ENCODE measurements around the gene CMTM3. TPM values are rescaled to one million over a fixed set of nuclear protein-coding genes. Genes with fewer than 3 reads are reported as not detected.

The CMTM3 gene
- total and polyA plus RNA-seq, 9 of the 15 experiments (the other 6 are each of a cell fraction or from before 2014, with no cell fraction given) = 4.6 to 33.4 (median 17.5) TPM

DNA sequence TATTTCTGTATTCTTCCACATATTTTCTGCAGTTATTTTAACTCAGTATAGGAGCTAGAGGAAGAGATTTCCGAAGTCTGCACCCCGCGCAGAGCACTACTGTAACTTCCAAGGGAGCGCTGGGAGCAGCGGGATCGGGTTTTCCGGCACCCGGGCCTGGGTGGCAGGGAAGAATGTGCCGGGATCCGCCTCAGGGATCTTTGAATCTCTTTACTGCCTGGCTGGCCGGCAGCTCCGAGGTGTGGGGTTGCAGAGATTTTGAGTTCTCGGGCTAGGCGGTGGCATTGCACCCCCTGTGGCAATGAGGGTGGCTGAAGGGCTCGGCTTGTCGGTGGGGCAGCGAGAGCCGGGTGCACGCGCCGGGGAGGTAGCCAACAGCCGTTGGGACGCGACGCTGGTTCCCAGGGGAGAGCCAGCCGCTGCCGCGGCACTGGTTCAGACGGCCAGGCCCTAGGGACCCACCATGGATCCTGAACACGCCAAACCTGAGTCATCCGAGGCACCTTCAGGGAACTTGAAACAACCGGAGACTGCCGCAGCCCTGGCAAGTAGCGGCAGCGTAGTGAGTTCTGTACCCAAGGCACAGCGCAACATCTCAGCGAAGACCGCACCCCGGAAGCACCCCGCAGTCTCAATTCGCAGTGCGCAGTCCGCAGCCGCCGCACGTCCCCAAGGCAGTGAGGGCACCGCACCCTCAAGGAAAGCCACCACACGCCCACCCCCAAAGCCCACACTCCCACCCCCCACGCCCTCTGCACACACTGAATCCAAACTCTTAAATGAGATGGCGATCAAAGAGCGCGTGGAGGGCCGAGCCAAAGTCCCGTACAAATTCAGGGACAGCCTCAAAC, 38.2 kb upstream of the CMTM3 start, which contains the start of gene CMTM1:
Gene CMTM1 (plus strand): TSS at position 389 of the 851 bp plus-strand sequence. CDS start 75 bp downstream, at position 464.
- no peaks in the 10 kb centered on the region for H4K20me1 ChIP-seq (replicated peaks; ENCODE audit: control insufficient read depth, insufficient read depth, low read length)
- peaks cover 3 to 8% of the 10 kb centered on the region in 2 experiments; a peak in 3 of 5 replicates for H3K4me1 ChIP-seq (replicated peaks in 1 of 2; ENCODE audit: control insufficient read depth in 2 of 2, insufficient read depth in 2 of 2, low read length in 2 of 2)
- ChIA-PET POLR2A (interaction anchor here (1.3 kb wide), 1 partner anchor 10 kb away, joined by 3 read pairs; no protein-coding TSS in a partner anchor), CTCF (ENCODE audit: low intra/inter-chr PET ratio) (no interaction called here)
- H3K9me1 ChIP-seq (ENCODE audit: control insufficient read depth, insufficient read depth, low read length) = no peaks in the 10 kb centered on the region
- no peak within 1 kb of the TSS for H2AFZ ChIP-seq (ENCODE audit: low read depth, low read length)
- 97% methylated on average over 32 of the region's 54 CpGs for WGBS (ENCODE audit: insufficient coverage, low coverage, missing lambda C conversion rate)
- ATAC-seq (no peak), DNase-seq (ENCODE audit: extremely low read depth in 1 of 4, low spot score in 3 of 4) (no peak), FAIRE-seq (no peak)
- H3K27ac ChIP-seq (ENCODE audit: extremely low read depth, low read depth, low read length) = no peak within 1 kb of the TSS
- H3K4me2 ChIP-seq (ENCODE audit: insufficient read depth, low read length) = no peak within 1 kb of the TSS
- no peak within 1 kb of the TSS for H3K9ac ChIP-seq (ENCODE audit: insufficient read depth in 1 of 2, low read depth in 2 of 2, low read length in 2 of 2)
- TF ChIP-seq, protein P1, sequence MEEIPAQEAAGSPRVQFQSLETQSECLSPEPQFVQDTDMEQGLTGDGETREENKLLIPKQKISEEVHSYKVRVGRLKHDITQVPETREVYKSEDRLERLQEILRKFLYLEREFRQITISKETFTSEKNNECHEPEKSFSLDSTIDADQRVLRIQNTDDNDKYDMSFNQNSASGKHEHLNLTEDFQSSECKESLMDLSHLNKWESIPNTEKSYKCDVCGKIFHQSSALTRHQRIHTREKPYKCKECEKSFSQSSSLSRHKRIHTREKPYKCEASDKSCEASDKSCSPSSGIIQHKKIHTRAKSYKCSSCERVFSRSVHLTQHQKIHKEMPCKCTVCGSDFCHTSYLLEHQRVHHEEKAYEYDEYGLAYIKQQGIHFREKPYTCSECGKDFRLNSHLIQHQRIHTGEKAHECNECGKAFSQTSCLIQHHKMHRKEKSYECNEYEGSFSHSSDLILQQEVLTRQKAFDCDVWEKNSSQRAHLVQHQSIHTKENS (CRISPR knock-in tag; IDR thresholded peaks at IDR 0.05) = no peak
- TF ChIP-seq TAF1 (IDR thresholded peaks at IDR 0.05; ENCODE audit: control insufficient read depth, extremely low read depth, insufficient read depth, low read length, severe bottlenecking) (no peak), POLR2G (IDR thresholded peaks at IDR 0.05; ENCODE audit: low read depth, low read length) (peak; percentile 39; the same call in 1 of the 2 replicates), SMARCA5 (IDR thresholded peaks at IDR 0.05) (no peak), HDAC3 (IDR thresholded peaks at IDR 0.05; ENCODE audit: borderline replicate concordance, partially characterized antibody) (no peak), RBFOX2 (IDR thresholded peaks at IDR 0.05; ENCODE audit: low read depth, low read length) (0 out of 2 replicates have a peak, but pooled peaks have one; percentile 27)
- TF ChIP-seq, protein P2, sequence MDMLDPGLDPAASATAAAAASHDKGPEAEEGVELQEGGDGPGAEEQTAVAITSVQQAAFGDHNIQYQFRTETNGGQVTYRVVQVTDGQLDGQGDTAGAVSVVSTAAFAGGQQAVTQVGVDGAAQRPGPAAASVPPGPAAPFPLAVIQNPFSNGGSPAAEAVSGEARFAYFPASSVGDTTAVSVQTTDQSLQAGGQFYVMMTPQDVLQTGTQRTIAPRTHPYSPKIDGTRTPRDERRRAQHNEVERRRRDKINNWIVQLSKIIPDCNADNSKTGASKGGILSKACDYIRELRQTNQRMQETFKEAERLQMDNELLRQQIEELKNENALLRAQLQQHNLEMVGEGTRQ (CRISPR knock-in tag; IDR thresholded peaks at IDR 0.05) = no peak
- H3K9me3 ChIP-seq (replicated peaks; ENCODE audit: control insufficient read depth, insufficient read depth, low read depth, low read length) = no peaks in the 10 kb centered on the region
- H3K4me3 ChIP-seq = no peak within 1 kb of the TSS
- intact Hi-C loops (cut with micrococcal nuclease) = no loop called here
- peaks cover 46% of the 10 kb centered on the region; the same call in 2 of the 3 replicates for H3K36me3 ChIP-seq (ENCODE audit: control insufficient read depth, insufficient read depth, low read length)
- H3K27me3 ChIP-seq (ENCODE audit: control insufficient read depth in 2 of 2, insufficient read depth in 2 of 2, low read length in 2 of 2) = no peaks in the 10 kb centered on the region
- no TSS peak for BruUV-seq (replicated peaks)
- no peaks in the 10 kb centered on the region for H3K79me2 ChIP-seq (ENCODE audit: control insufficient read depth, insufficient read depth, low read length)
- in situ Hi-C loops (cut with MboI) = no loop called here
